Stomach (tissue), 4 donors: ENCODE results near the gene ELMO1.

ENCODE experiments used
- EP300 ChIP-seq: sonication (generic); formaldehyde crosslinking; IDR thresholded peaks from one replicate; pipeline ENCODE4 v1.6.1; 2017; ENCODE audit warnings: antibody characterized with exemption
- TF ChIP-seq, protein P1 (sequence below), 7 experiments: fragments of 450-650 bp in 4 of 7; fragments of 200-600 bp in 3 of 7; sonication (generic) in 3 of 7; IDR thresholded peaks; one replicate each; pipeline ENCODE4 v1.5.1; 2016 to 2019; ENCODE audit warnings: antibody characterized with exemption in 7 of 7, control low read depth in 2 of 7, mild to moderate bottlenecking in 1 of 7

DNA sequence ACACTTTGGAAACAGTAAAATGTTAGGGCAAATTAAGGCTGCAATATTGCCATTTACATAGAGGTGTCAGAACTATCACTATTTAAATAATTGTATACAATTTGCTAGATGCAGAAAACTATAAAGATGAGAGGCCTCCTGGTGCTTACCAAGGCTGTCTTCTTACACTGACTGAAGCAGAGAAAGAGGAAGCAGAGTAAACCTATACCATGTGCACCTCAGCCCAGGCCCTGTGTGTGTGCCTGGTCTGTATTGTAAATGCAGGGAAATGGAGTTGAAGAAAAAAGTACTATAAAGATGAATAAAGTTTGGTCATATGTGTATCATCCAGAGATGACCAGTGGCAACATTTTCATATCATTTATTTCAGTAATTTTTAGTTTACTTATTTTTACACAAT lies 29.2 kb downstream of the ELMO1 start:
- TF ChIP-seq, protein P1, sequence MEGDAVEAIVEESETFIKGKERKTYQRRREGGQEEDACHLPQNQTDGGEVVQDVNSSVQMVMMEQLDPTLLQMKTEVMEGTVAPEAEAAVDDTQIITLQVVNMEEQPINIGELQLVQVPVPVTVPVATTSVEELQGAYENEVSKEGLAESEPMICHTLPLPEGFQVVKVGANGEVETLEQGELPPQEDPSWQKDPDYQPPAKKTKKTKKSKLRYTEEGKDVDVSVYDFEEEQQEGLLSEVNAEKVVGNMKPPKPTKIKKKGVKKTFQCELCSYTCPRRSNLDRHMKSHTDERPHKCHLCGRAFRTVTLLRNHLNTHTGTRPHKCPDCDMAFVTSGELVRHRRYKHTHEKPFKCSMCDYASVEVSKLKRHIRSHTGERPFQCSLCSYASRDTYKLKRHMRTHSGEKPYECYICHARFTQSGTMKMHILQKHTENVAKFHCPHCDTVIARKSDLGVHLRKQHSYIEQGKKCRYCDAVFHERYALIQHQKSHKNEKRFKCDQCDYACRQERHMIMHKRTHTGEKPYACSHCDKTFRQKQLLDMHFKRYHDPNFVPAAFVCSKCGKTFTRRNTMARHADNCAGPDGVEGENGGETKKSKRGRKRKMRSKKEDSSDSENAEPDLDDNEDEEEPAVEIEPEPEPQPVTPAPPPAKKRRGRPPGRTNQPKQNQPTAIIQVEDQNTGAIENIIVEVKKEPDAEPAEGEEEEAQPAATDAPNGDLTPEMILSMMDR (IDR thresholded peaks at IDR 0.05), result no peak
- no peak for TF ChIP-seq EP300
